ENCODE data around the gene BBS2.
"Not testable (repeated sequence)": the region's sequence is repeated elsewhere in the genome, so short reads cannot be mapped to it uniquely, and the experiment has no call there.

The BBS2 gene

DNA sequence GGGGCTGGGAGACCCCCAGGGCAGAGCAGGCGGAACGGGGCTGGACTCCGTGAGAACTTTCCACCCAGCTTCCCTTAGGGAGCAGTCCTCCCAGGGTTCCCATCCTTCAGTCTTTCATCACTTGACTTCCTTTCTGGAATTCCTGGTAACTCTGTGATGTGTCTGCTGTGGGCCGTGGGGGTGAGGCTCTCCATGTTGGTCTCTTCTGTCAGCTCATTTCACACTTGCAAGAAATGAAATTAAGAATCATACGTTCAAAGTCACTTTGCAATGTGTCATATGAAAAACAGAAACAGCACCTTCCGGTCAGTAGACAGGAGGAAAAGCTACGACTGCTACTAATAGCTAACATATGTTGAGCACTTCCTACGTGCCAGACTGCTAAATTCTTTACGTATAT lies 5.4 kb upstream of the BBS2 start:
- DNase-seq (ENCODE audit: low read depth), result no peak

- DNase-seq (ENCODE audit: low read depth), result no peak
Observed at GRCh38 chr16:56520251-56520577, 390 bp upstream of the BBS2 start.

GRCh38 chr16:56518425-56518824 lies 1.4 kb downstream of the BBS2 start:
- DNase-seq (ENCODE audit: low read depth), result no peak

DNA sequence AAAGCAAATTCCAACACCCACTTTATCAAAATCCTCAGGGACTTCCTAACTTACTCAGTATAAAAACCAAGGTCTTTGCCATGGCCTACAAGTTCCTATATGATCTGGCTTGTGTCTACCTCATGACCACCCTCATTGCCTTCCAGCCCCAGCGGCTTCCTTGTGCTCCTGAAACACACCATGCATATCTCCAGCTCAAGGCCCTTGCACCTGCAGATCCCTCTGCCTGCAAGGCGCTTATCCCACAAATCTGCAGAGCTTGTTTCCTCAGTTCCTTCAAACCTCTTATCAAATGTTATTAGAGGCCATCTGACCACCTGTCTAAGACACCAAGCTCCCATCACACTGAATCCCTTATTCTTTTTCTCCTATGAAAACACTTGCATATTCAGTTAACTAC lies 2.6 kb downstream of the BBS2 start:
- no peak for DNase-seq (ENCODE audit: low read depth)

GRCh38 chr16:56515665-56516064 lies 4.2 kb downstream of the BBS2 start:
- no peak for DNase-seq (ENCODE audit: low read depth)

DNA sequence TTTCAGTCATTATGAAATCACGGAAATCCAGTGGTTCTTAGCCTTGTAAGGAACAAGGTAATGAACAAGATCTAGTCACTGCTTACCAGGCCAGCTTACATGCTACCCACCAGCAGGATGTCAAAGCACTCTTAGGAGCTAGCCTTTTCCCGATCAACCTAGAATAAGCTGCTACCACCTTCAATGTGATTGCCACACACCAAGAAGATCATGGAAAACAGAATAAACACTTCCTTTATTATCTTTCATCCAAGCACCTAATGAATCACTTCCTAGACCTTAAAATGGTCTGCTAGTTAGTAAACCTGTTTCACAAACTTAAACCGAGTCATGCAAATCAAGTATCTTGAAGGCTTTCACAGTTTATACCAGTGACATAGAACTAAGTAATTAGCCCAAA lies 5.0 kb downstream of the BBS2 start:
- DNase-seq (ENCODE audit: low read depth), result no peak

GRCh38 chr16:56513972-56514371 lies 5.9 kb downstream of the BBS2 start:
- DNase-seq (ENCODE audit: low read depth), result peak; percentile 31

DNA sequence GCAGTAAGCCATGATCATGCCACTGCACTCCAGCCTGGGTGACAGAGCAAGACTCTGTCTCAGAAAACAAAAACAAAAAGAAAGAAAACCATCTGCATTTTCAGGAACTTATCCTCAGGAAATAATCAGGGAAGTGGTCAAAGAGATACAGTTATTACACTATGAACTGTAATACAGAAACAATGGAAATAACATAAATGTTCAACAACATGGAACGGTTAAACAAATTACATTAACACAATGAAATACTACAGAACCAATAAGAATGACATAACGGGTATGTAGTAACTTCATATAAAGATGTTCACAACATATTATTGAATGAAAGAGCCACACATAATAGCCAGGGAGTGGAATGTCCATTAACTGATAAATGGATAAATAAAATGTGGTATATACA lies 6.7 kb downstream of the BBS2 start:
- DNase-seq (ENCODE audit: low read depth), result no peak

DNA sequence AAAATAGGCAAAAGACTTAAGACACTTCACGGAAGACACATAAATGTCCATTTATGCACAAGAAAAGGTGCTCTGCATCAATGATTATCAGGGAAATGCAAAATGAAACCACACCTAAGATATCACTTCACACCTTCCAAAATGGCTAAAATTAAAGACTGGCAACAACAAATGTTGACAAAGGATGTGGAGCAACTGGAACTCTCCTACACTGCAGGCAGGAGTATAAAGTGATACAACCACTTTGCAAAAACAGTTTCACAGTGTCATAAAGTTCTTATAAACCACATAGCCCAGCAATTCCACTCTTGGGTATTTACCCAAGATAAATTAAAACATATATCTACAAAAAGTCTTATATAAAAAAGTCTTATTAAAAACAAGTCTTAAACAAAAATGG lies 7.8 kb downstream of the BBS2 start:
- DNase-seq (ENCODE audit: low read depth), result no peak

- no peak for DNase-seq (ENCODE audit: low read depth)
Observed at GRCh38 chr16:56510544-56510943, 9.3 kb downstream of the BBS2 start.

DNA sequence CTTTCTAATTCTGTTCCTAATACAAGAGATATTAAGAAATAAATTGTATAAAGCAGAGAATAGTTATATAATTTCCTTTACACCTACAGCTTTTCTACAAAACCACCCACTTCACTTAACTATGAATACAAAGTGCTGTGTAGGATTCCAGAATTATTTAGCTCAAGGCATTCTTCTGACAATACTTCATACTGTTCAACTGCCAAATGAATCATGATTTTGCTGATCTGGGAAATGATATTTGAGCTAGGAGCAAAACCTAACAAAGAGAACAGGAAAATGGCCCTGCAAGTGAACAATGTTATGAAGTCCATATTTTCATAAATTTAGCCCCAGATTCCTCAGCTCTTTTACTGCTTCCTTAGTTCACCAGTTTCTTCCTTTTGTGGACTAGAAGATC lies 12.9 kb downstream of the BBS2 start:
- no peak for DNase-seq (ENCODE audit: low read depth)

DNA sequence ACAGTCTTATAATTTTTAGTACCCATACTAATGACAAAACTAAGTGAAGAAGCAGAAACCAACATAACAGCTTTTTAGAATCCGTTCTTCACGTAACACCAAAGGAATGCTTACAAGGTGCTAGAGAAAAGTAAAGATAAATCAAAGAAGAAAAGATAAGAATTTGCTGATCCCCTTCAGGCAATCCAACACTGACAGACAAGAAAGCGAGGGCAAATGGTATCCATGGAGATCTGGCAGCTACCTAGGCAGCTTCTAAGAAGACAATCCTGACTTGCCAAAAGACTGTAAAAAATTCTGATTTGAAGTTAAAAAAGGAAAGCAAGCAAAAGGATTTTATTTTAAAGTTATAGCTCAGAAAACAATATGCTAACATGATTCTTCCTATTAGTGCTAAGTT lies 14.6 kb downstream of the BBS2 start:
- no peak for DNase-seq (ENCODE audit: low read depth)

DNA sequence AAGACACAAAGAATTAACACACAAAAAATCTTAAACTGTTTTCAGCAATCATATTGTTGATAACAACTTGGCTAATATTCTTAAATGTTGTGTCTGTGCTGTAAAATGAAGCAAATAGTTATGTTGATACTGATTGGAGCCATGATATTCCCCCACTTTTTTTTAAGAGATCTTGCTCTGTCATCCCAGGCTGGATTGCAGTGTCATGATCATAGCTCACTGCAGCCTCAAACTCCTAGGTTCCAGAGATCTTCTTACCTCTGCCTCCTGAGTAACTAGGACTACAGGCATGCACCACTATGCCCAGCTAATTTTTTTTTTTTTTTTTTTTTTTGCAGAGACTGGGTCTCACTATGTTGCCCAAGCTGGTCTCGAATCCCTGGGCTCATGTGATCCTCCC lies 26.0 kb downstream of the BBS2 start:
- DNase-seq (ENCODE audit: low read depth), result no peak

GRCh38 chr16:56493126-56493525 lies 26.7 kb downstream of the BBS2 start:
- DNase-seq (ENCODE audit: low read depth), result no peak

DNA sequence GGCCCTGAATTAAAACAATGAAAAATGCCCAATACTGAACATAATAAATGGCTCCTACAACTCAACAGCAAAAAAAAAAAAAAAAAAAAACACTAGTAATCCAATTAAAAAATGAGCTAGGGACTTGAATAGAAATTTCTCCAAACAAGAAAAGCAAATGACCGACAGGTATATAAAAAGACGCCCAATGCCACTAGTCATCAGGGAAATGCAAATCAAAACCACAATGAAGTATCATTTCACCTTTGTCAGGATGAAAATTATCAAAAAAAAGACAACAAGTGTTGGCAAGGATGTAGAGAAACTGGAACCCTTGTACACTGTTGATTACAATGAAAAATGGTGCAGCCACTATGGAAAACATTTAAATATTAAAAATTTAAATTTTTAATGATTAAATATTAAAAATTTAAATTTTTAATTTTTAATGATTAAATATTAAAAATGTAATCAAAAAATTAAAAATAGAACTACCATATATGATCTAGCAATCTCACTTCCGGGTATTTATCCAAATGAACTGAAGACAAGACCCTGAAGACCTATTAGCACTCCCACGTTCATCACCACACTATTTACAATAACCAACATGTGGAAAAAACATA lies 28.1 kb downstream of the BBS2 start:
- no peak for DNase-seq (ENCODE audit: low read depth)

- DNase-seq (ENCODE audit: low read depth), result not testable (repeated sequence)
Observed at GRCh38 chr16:56488868-56489267, 31.0 kb downstream of the BBS2 start.

DNA sequence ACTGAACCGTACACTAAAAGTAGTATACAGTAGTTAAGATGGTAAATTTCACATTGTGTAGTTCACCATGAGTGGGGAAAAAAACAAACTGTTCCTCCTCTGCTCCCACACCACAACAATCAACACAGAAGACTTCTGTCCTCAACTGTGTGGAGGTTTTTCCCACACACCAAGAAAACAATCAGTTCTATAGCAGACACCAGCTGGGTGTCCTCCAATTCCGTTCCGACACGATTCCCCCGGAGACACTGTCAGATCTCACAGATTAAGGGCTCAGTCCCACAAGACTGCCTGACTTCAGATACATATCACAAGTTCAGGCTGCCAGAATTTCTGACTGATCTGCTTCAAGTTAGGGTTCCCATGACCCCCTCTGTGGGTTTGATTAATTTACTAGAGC lies 31.8 kb downstream of the BBS2 start:
- no peak for DNase-seq (ENCODE audit: low read depth)

GRCh38 chr16:56483394-56483793 lies 36.4 kb downstream of the BBS2 start:
- no peak for DNase-seq (ENCODE audit: low read depth)

- DNase-seq (ENCODE audit: low read depth), result no peak
Observed at GRCh38 chr16:56482683-56483236, 37.1 kb downstream of the BBS2 start.

GRCh38 chr16:56481468-56482122 lies 38.2 kb downstream of the BBS2 start:
- no peak for DNase-seq (ENCODE audit: low read depth)

DNA sequence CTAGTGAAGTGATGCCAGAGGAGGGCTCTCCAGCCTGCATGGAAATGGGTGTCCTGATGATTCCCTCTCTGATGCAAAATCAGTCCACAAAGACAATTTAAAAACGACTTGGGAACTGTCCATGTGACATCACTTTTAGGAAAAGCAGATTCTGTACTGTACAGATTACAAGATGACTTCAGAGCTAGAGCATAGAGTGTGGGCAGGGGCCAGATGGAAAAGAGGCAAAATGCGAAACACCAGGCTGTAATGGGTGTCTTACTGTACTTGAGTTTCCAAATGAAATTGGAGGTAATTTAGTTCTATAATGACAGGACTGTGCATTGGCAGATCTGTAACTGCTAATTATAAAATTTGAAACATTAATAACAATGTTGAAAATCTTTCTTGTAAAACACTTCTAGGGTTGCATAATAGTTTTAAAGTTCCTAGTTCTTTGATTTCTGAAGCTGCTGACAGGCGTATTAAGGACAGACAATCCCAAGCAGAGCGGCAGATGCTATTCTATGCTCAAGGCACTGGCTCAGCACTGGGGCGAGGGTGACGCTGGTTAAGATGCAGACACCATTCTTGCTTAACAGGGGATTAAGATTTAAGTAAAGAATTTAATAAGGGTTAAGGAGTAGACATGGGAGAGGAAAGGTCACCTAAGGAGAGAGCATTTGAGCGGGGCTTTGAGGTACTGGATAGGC lies 38.9 kb downstream of the BBS2 start:
- DNase-seq (ENCODE audit: low read depth), result no peak

GRCh38 chr16:56479469-56479868 lies 40.4 kb downstream of the BBS2 start:
- no peak for DNase-seq (ENCODE audit: low read depth)

DNA sequence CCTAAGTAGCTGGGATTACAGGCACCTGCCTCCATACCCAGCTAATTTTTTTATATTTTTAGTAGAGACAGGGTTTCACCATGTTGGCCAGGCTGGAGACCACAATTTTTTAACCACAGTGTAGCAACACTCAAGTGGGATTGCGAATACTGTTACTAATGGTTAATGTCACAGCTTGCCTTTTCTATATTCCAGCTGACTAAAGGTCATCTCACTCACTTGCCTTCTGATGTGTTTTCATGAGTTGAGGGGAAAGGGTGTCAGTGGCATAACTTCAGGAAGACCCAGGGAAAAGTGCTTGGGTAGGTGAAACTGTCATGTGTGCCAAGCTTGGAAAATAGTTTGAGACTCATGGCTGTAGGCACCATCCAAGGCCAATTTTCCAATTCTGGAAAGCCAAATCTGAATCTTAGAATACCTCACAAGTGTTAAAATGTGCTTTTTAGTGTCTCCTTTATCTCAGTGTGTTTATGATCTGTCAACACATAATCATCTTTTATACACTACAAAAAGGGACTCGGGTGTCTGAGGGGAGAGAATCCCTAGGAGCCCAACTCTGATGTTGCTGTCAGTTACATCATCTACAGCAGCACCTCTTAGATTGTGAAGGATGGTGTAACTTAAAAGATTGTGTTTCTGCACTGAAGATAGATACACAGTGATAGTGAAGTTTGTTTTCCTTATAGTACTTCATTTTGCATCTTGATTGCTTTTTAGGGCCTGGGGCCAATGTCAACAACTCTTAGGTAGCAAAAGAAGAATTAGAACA lies 41.4 kb downstream of the BBS2 start:
- no peak for DNase-seq (ENCODE audit: low read depth)

Measured in activated gamma-delta T cell treated with anti-CD3 and anti-CD28 coated beads, Interleukin-2, amount 50 U/mL, for 16 hours (primary cell).